ENCODE measurements around the gene ME3.

GRCh38 chr11:86615487-86615886 lies 56.9 kb downstream of the ME3 start:
- TF ChIP-seq CHD4 (IDR thresholded peaks at IDR 0.05; ENCODE audit: borderline replicate concordance): no peak
- TF ChIP-seq PHF8 (IDR thresholded peaks at IDR 0.05; ENCODE audit: borderline replicate concordance, low read depth): no peak
- no peak for TF ChIP-seq CTCF (IDR thresholded peaks at IDR 0.05)
- no peak for TF ChIP-seq ZFP36 (IDR thresholded peaks at IDR 0.05; ENCODE audit: borderline replicate concordance, partially characterized antibody)
- no peak for TF ChIP-seq POLR2A (IDR thresholded peaks at IDR 0.05; ENCODE audit: low read length)

Data from A549 (cell line).